Measurements from ENCODE around the gene NKIRAS2.

The NKIRAS2 gene

DNA sequence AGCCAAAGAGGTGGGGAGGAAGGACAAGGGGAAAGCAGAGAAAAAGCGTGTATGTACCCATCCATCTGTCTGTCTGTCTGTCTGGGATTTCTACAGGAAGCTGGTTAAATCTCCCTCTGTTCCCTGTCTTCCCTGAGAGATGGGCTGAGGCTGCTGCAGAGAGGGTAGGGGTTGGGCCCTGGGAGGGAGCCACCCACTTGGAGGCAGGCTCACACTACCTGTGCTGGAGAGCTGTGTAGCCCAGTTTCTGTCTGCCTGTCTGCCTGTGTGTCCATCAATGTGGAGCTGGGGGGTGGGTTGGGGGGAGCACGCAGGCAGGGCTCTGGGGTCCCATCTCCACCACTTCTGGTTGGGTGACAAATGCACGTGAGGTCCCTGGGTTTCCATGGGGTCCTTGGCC, 49.1 kb downstream of the NKIRAS2 start:
- DNase-seq (no peak), ATAC-seq (ENCODE audit: insufficient read depth, low read depth) (no peak)
- Histone ChIP-seq H4K20me1 (ENCODE audit: insufficient read depth, low read length) (no peaks in the 10 kb centered on the region), H3K36me3 (ENCODE audit: insufficient read depth, low read length) (no peaks in the 10 kb centered on the region), H2AFZ (ENCODE audit: low read depth, low read length) (no peak overlapping the region), H3K27ac (ENCODE audit: low read length) (no peak overlapping the region), H3K27me3 (ENCODE audit: insufficient read depth, low read length, poor library complexity) (peaks cover 18% of the 10 kb centered on the region), H3K9me3 (ENCODE audit: insufficient read depth, low read length, severe bottlenecking) (no peaks in the 10 kb centered on the region), H3K4me1 (ENCODE audit: insufficient read depth, low read length) (peaks cover 10% of the 10 kb centered on the region; the same call in 1 of the 2 replicates), H3K79me2 (ENCODE audit: insufficient read depth, low read length) (no peaks in the 10 kb centered on the region), H3K4me3 (ENCODE audit: low read depth in 1 of 2, low read length in 2 of 2) (no peak overlapping the region), H3K4me2 (ENCODE audit: insufficient read depth, low read length) (no peak overlapping the region), H3K9ac (ENCODE audit: low read depth, low read length) (no peak overlapping the region)
- TF ChIP-seq, protein P1, sequence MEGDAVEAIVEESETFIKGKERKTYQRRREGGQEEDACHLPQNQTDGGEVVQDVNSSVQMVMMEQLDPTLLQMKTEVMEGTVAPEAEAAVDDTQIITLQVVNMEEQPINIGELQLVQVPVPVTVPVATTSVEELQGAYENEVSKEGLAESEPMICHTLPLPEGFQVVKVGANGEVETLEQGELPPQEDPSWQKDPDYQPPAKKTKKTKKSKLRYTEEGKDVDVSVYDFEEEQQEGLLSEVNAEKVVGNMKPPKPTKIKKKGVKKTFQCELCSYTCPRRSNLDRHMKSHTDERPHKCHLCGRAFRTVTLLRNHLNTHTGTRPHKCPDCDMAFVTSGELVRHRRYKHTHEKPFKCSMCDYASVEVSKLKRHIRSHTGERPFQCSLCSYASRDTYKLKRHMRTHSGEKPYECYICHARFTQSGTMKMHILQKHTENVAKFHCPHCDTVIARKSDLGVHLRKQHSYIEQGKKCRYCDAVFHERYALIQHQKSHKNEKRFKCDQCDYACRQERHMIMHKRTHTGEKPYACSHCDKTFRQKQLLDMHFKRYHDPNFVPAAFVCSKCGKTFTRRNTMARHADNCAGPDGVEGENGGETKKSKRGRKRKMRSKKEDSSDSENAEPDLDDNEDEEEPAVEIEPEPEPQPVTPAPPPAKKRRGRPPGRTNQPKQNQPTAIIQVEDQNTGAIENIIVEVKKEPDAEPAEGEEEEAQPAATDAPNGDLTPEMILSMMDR (IDR thresholded peaks at IDR 0.05; ENCODE audit: borderline replicate concordance, extremely low read depth, low read length, poor library complexity, severe bottlenecking): no peak
- no peak for TF ChIP-seq EZH2 (IDR thresholded peaks at IDR 0.05; ENCODE audit: borderline replicate concordance, low read depth, low read length, severe bottlenecking)

DNA sequence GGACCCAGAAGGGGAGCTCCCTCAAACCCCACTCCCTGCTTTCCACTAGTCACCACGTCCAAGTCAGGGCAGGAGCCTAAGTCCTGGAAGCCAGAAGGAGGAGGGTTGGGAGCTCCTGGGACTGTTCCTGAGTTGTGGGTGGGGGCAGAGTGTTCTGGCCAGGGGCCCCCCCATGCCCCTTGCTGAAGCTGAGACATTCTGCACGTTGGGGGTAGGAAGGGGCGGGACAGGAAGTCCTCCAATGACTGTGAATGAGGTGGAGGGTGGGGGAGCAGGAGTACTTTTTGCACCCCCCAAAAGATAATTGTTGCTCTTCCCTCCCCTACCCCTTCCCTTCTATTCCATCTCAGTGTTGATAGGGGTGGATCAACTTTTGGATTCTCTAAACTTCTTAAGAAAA, 51.9 kb downstream of the NKIRAS2 start:
- TF ChIP-seq, protein P1 (IDR thresholded peaks at IDR 0.05; ENCODE audit: borderline replicate concordance, extremely low read depth, low read length, poor library complexity, severe bottlenecking): no peak
- TF ChIP-seq EZH2 (IDR thresholded peaks at IDR 0.05; ENCODE audit: borderline replicate concordance, low read depth, low read length, severe bottlenecking): no peak
- Histone ChIP-seq H3K4me3 (ENCODE audit: low read depth in 1 of 2, low read length in 2 of 2) (no peak overlapping the region), H4K20me1 (ENCODE audit: insufficient read depth, low read length) (no peaks in the 10 kb centered on the region), H3K4me1 (ENCODE audit: insufficient read depth, low read length) (peaks cover 10% of the 10 kb centered on the region; the same call in 1 of the 2 replicates), H2AFZ (ENCODE audit: low read depth, low read length) (no peak overlapping the region), H3K4me2 (ENCODE audit: insufficient read depth, low read length) (no peak overlapping the region), H3K27ac (ENCODE audit: low read length) (no peak overlapping the region), H3K36me3 (ENCODE audit: insufficient read depth, low read length) (no peaks in the 10 kb centered on the region), H3K9ac (ENCODE audit: low read depth, low read length) (no peak overlapping the region), H3K9me3 (ENCODE audit: insufficient read depth, low read length, severe bottlenecking) (no peaks in the 10 kb centered on the region), H3K27me3 (ENCODE audit: insufficient read depth, low read length, poor library complexity) (peaks cover 18% of the 10 kb centered on the region), H3K79me2 (ENCODE audit: insufficient read depth, low read length) (no peaks in the 10 kb centered on the region)
- no peak for ATAC-seq (ENCODE audit: insufficient read depth, low read depth)
- no peak for DNase-seq

DNA sequence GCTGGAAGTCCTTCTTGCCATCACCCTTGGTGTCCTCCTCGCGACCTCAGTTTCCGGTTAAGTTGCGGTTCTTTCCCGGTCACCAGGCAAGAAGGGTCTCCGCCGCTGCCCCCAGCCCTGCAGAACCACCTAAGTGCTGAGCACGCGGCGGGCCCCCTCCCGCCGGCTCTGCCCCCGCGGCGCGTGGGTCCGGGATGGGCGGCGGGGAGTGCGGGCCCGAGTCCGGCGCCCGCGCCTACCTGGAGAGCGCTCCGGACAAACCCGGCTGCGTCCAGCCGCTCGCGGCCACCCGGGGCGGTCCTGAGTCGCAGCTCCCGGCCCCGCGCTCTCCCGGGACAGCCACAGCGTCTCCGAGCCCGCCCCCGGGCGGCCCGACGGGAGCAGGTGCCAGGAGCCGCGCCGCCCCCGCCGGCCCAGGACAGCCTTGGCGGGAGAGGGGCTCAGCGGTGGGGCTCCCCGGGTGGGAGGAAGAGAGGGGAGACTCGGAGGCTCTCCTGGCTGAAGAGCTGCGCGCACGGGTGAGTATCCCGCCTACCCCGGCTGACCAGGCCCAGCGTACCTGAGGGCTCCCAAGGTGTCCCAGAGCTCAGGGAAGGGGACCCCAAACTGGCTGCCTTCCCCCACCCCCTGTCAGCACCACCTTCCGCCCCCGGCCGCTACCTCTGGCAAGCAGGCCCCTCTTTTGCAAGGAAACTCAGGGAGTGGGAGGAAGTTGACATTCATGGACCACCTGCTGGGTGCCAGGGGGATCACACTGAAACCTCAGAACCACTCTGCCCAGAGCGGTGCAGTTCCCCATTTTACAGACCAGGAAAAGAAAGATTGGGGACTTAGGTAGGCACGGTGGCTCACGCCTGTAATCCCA, 52.7 kb downstream of the NKIRAS2 start:
- H3K9me3 ChIP-seq (ENCODE audit: insufficient read depth, low read length, severe bottlenecking): no peaks in the 10 kb centered on the region
- H3K4me2 ChIP-seq (ENCODE audit: insufficient read depth, low read length): no peak overlapping the region
- H3K79me2 ChIP-seq (ENCODE audit: insufficient read depth, low read length): no peaks in the 10 kb centered on the region
- peaks cover 18% of the 10 kb centered on the region for H3K27me3 ChIP-seq (ENCODE audit: insufficient read depth, low read length, poor library complexity)
- no peak for ATAC-seq (ENCODE audit: insufficient read depth, low read depth)
- TF ChIP-seq, protein P1 (IDR thresholded peaks at IDR 0.05; ENCODE audit: borderline replicate concordance, extremely low read depth, low read length, poor library complexity, severe bottlenecking): no peak
- no peak for TF ChIP-seq EZH2 (IDR thresholded peaks at IDR 0.05; ENCODE audit: borderline replicate concordance, low read depth, low read length, severe bottlenecking)
- H3K36me3 ChIP-seq (ENCODE audit: insufficient read depth, low read length): no peaks in the 10 kb centered on the region
- no peak overlapping the region for H3K9ac ChIP-seq (ENCODE audit: low read depth, low read length)
- H3K27ac ChIP-seq (ENCODE audit: low read length): no peak overlapping the region
- no peak for DNase-seq
- peaks cover 7% of the 10 kb centered on the region; the same call in 1 of the 2 replicates for H3K4me1 ChIP-seq (ENCODE audit: insufficient read depth, low read length)
- H3K4me3 ChIP-seq (ENCODE audit: low read depth in 1 of 2, low read length in 2 of 2): no peak overlapping the region; a peak in 1 of 4 replicates
- no peaks in the 10 kb centered on the region for H4K20me1 ChIP-seq (ENCODE audit: insufficient read depth, low read length)
- H2AFZ ChIP-seq (ENCODE audit: low read depth, low read length): no peak overlapping the region

Data from DND-41 (cell line).